ENCODE data around the gene PARS2.

GRCh38 chr1:54807756-54808155 lies 43.4 kb upstream of the PARS2 start:
- TF ChIP-seq CTCF (conservative IDR thresholded peaks at IDR 0.05 in 1 of 2, IDR thresholded peaks at IDR 0.05 in 1 of 2; ENCODE audit: extremely low read depth in 1 of 2, insufficient read depth in 1 of 2, low read depth in 1 of 2, low read length in 2 of 2): no peak
- no peak for TF ChIP-seq EZH2 (IDR thresholded peaks at IDR 0.05; ENCODE audit: borderline replicate concordance, low read length)
